Smooth muscle cell (in vitro differentiated cells): ENCODE data around the gene EEFSEC. TPM values are rescaled to one million over a fixed set of nuclear protein-coding genes. Genes with fewer than 3 reads are reported as not detected.

ENCODE experiments used
- DNase-seq: peaks from one replicate; lab custom pipeline; 2025; ENCODE audit not compliant: unreplicated experiment; lab: John Stamatoyannopoulos, UW
- H2AFZ ChIP-seq: fragments of 200-600 bp; sonication (generic); 2 replicates; pipeline ENCODE4 v1.6.0; 2016; ENCODE audit warnings: antibody characterized with exemption, low read depth, mild to moderate bottlenecking
- H3F3A ChIP-seq: fragments of 200-600 bp; sonication (generic); 2 replicates; pipeline ENCODE4 v1.6.0; 2017; ENCODE audit warnings: antibody characterized with exemption, low read depth
- H3K27ac ChIP-seq: fragments of 200-600 bp; sonication (generic); 2 replicates; pipeline ENCODE4 v1.5.1; 2016; ENCODE audit warnings: low read depth, mild to moderate bottlenecking
- H3K27me3 ChIP-seq: fragments of 200-600 bp; sonication (generic); 2 replicates; pipeline ENCODE4 v1.6.1; 2016; ENCODE audit warnings: low read depth, mild to moderate bottlenecking
- H3K36me3 ChIP-seq: fragments of 200-600 bp; sonication (generic); 2 replicates; pipeline ENCODE4 v1.5.1; 2016; ENCODE audit warnings: low read depth
- H3K4me1 ChIP-seq: fragments of 200-600 bp; sonication (generic); 2 replicates; pipeline ENCODE4 v1.5.1; 2016; ENCODE audit warnings: low read depth
- H3K4me2 ChIP-seq: fragments of 200-600 bp; sonication (generic); 2 replicates; pipeline ENCODE4 v1.6.0; 2016; ENCODE audit warnings: mild to moderate bottlenecking
- H3K4me3 ChIP-seq: fragments of 200-600 bp; sonication (generic); 2 replicates; pipeline ENCODE4 v1.5.1; 2016; ENCODE audit warnings: mild to moderate bottlenecking
- H3K79me2 ChIP-seq: fragments of 200-600 bp; sonication (generic); 2 replicates; pipeline ENCODE4 v1.6.0; 2016; ENCODE audit warnings: low read depth, mild to moderate bottlenecking
- H3K9ac ChIP-seq: fragments of 200-600 bp; sonication (generic); 2 replicates; pipeline ENCODE4 v1.6.0; 2016; ENCODE audit warnings: low read depth
- H3K9me3 ChIP-seq: fragments of 200-600 bp; sonication (generic); replicated peaks from 2 replicates; pipeline ENCODE4 v1.5.1; 2016; ENCODE audit warnings: low read depth
- H4K20me1 ChIP-seq: fragments of 200-600 bp; sonication (generic); 2 replicates; pipeline ENCODE4 v1.6.0; 2016; ENCODE audit warnings: low read depth
- CTCF ChIP-seq: fragments of 200-600 bp; sonication (generic); IDR thresholded peaks from 2 replicates; pipeline ENCODE4 v1.5.1; 2017; ENCODE audit warnings: borderline replicate concordance, mild to moderate bottlenecking, antibody characterized with exemption; ENCODE audit not compliant: insufficient read depth, poor library complexity, severe bottlenecking
- WGBS: methylation state at CpG from one replicate; pipeline ENCODE4 v1.1.7; 2016; ENCODE audit warnings: low lambda C conversion rate; 5-methylcytosine and 5-hydroxymethylcytosine counted together
- polyA plus RNA-seq: library from polyadenylated mRNA; unstranded; fragments of >200 nt; fragmentation: Nextera tagmentation; extraction: Ambion mirVana; gene quantifications from 2 replicates; pipeline ENCODE4 v1.2.1, GENCODE V29; 2016
- total RNA-seq: library from RNA; depleted of rRNA; stranded (reverse); fragments of >200 nt; gene quantifications from 2 replicates; pipeline ENCODE4 v1.2.3, GENCODE V29; 2014

The EEFSEC gene
- total and polyA plus RNA-seq, 2 experiments from 2014 or later, result 12.4 to 17.1 TPM

GRCh38 chr3:128339491-128340012, 186.3 kb downstream of the EEFSEC start:
- no peaks in the 10 kb centered on the region for H3K36me3 ChIP-seq
- WGBS, result 58% methylated on average over 7 of the region's 7 CpGs
- H3K27me3 ChIP-seq, result no peaks in the 10 kb centered on the region
- H3K4me3 ChIP-seq, result no peak overlapping the region
- no peaks in the 10 kb centered on the region for H3K79me2 ChIP-seq
- H3F3A ChIP-seq, result no peaks in the 10 kb centered on the region
- H3K9me3 ChIP-seq, result no peaks in the 10 kb centered on the region
- no peak overlapping the region for H3K9ac ChIP-seq
- H2AFZ ChIP-seq, result no peak overlapping the region
- no peaks in the 10 kb centered on the region for H3K4me1 ChIP-seq
- H3K4me2 ChIP-seq, result no peak overlapping the region
- no peak for TF ChIP-seq CTCF
- H4K20me1 ChIP-seq, result no peaks in the 10 kb centered on the region
- H3K27ac ChIP-seq, result no peak overlapping the region
- DNase-seq, result no peak

- no peak for DNase-seq
- no peaks in the 10 kb centered on the region for H3K9me3 ChIP-seq
- TF ChIP-seq CTCF, result no peak
- H3K27me3 ChIP-seq, result no peaks in the 10 kb centered on the region
- H4K20me1 ChIP-seq, result no peaks in the 10 kb centered on the region
- no peaks in the 10 kb centered on the region for H3F3A ChIP-seq
- 88% methylated on average over 2 of the region's 2 CpGs for WGBS
- H3K9ac ChIP-seq, result no peak overlapping the region
- no peak overlapping the region for H3K4me3 ChIP-seq
- H2AFZ ChIP-seq, result no peak overlapping the region
- no peaks in the 10 kb centered on the region for H3K36me3 ChIP-seq
- no peak overlapping the region for H3K27ac ChIP-seq
- H3K79me2 ChIP-seq, result no peaks in the 10 kb centered on the region
- H3K4me2 ChIP-seq, result no peak overlapping the region
- no peaks in the 10 kb centered on the region for H3K4me1 ChIP-seq
Measured at GRCh38 chr3:128340198-128340903, 187.1 kb downstream of the EEFSEC start.

GRCh38 chr3:128340904-128341555, 187.7 kb downstream of the EEFSEC start:
- Histone ChIP-seq H4K20me1 (no peaks in the 10 kb centered on the region), H2AFZ (no peak overlapping the region), H3K4me1 (no peaks in the 10 kb centered on the region), H3K36me3 (no peaks in the 10 kb centered on the region), H3K4me3 (no peak overlapping the region), H3K27ac (no peak overlapping the region), H3K79me2 (no peaks in the 10 kb centered on the region), H3K4me2 (no peak overlapping the region), H3F3A (no peaks in the 10 kb centered on the region), H3K9me3 (no peaks in the 10 kb centered on the region), H3K9ac (no peak overlapping the region), H3K27me3 (no peaks in the 10 kb centered on the region)
- no peak for TF ChIP-seq CTCF
- no peak for DNase-seq
- 96% methylated on average over 13 of the region's 13 CpGs for WGBS
